Measurements from ENCODE around the gene SUDS3. TPM values are rescaled to one million over a fixed set of nuclear protein-coding genes. Genes with fewer than 3 reads are reported as not detected.

SUDS3 gene
- total and polyA plus RNA-seq, 8 donors, result 10.6 to 26.8 (median 15.0) TPM

DNA sequence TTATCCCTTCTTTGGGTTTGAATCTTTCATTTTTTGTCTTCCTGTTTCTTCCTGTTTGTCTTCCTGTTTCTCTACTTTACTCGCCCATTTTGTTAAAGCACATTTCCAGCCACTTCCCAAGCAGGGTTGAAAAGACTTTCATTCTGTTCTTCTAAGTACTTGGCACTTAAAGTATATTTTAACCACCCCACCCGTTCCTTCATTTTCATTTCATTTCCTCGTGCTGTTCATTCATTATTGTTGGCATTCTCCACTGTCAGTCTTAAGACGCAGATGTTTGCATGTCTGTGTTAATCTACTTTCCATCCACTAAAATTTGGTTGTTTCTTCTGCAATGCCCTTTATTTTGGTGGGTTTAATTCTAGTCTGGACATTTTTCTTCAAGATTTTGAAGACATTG is 49.0 kb downstream of the SUDS3 start:
- TF ChIP-seq, protein P1, sequence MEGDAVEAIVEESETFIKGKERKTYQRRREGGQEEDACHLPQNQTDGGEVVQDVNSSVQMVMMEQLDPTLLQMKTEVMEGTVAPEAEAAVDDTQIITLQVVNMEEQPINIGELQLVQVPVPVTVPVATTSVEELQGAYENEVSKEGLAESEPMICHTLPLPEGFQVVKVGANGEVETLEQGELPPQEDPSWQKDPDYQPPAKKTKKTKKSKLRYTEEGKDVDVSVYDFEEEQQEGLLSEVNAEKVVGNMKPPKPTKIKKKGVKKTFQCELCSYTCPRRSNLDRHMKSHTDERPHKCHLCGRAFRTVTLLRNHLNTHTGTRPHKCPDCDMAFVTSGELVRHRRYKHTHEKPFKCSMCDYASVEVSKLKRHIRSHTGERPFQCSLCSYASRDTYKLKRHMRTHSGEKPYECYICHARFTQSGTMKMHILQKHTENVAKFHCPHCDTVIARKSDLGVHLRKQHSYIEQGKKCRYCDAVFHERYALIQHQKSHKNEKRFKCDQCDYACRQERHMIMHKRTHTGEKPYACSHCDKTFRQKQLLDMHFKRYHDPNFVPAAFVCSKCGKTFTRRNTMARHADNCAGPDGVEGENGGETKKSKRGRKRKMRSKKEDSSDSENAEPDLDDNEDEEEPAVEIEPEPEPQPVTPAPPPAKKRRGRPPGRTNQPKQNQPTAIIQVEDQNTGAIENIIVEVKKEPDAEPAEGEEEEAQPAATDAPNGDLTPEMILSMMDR (IDR thresholded peaks at IDR 0.05), result no peak
- no peak overlapping the region for H3K27ac ChIP-seq
- ATAC-seq (no peak), DNase-seq (no peak), FAIRE-seq (no peak)
- intact Hi-C loops (cut with DNase I), result no loop called here
- H3K4me3 ChIP-seq, result no peak overlapping the region
- WGBS, 2 donors, result 73 to 88% methylated on average over 4 of the region's 4 CpGs
- H3K9me3 ChIP-seq, result no peaks in the 10 kb centered on the region
- H3K27me3 ChIP-seq, result no peaks in the 10 kb centered on the region
- H3K36me3 ChIP-seq, result no peaks in the 10 kb centered on the region
- no peaks in the 10 kb centered on the region for H3K4me1 ChIP-seq

DNA sequence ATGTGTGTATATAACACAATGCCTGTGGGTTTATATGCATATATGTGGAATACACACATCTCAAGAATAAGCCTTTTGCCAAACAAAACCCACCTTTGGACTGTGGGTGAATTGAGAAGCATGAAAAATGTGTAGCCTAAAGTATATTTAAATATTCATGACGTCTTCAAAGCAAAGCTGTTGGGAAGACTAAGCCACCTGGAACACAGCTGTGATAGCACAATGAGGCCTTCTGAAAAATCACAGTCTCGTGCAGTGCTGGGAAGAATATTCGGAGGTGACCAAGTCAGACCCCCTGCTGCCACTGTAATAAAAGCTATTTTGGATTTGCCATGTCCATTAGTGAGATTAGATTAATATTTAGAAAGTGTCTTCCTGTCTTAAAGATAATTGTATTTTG is 51.5 kb downstream of the SUDS3 start:
- TF ChIP-seq, protein P1 (IDR thresholded peaks at IDR 0.05), result no peak
- intact Hi-C loops (cut with DNase I), result no loop called here
- Histone ChIP-seq H3K27me3 (no peaks in the 10 kb centered on the region), H3K27ac (no peak overlapping the region), H3K9me3 (no peaks in the 10 kb centered on the region), H3K4me3 (no peak overlapping the region), H3K4me1 (no peaks in the 10 kb centered on the region), H3K36me3 (no peaks in the 10 kb centered on the region)
- ATAC-seq, result no peak
- no peak for FAIRE-seq
- WGBS, 2 donors, result 89 to 98% methylated on average over 3 of the region's 3 CpGs
- no peak for DNase-seq

DNA sequence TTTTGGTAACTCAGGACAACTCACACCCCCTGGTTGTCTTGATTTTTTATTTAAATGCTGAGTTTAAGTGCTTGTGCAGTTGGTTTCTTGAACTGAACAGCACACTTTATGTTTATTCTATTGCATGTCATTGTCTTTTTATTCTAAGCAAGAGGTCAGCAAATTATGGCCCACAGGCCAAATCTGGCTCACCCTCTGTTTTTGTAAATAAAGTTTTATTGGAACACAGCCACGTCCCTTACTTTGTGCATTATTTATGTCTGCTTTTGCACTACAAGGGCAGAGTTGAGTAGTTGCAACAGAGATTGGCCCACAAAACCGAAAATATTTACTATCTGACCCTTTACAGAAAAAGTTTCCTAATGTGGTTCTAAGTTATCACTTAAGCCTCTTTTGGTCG is 52.3 kb downstream of the SUDS3 start:
- Histone ChIP-seq H3K36me3 (no peaks in the 10 kb centered on the region), H3K9me3 (no peaks in the 10 kb centered on the region)
- TF ChIP-seq, protein P1 (IDR thresholded peaks at IDR 0.05), result no peak

DNA sequence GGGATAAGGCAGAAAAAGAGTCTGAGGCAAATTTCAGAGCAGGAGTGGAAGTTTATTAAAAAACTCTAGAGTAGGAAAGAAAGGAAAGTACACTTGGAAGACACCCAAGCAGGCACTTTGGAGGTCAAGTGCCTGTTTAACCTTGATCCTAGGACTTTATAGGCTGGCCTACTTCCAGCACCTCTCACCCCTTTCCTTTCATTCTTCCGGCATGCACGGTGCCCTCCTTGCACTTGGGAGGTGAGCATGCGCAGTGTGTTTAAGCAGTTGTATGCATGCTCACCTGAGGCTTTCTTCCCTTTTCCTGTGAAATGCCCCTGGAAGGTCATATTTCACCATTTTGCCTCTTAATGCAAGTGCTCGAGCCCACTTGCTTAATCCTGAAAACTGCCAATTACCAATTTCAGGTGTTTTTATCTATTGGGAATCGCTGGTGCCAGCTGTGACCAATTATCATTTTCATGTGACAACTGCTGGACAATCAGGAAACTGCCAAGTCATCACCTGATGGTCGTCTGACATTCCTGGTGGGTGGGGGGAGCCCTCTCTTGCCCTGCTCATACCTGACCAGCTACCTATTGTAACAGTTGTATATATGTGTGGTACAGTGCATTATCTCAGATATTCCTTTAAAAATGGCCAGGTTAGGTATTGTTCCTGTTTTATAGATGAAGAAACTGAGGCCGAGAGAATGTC is 53.5 kb downstream of the SUDS3 start:
- no peaks in the 10 kb centered on the region for H3K4me1 ChIP-seq
- no peak for DNase-seq
- H3K27me3 ChIP-seq, result no peaks in the 10 kb centered on the region
- H3K27ac ChIP-seq, result no peak overlapping the region
- ATAC-seq, result no peak
- 72 to 82% methylated on average over 7 of the region's 7 CpGs for WGBS, 2 donors
- no peak overlapping the region for H3K4me3 ChIP-seq
- FAIRE-seq, result no peak
- no peaks in the 10 kb centered on the region for H3K9me3 ChIP-seq
- no peaks in the 10 kb centered on the region for H3K36me3 ChIP-seq
- intact Hi-C loops (cut with DNase I), result no loop called here
- TF ChIP-seq, protein P1 (IDR thresholded peaks at IDR 0.05), result no peak

More for the DNA sequence above, 52.3 kb downstream of the SUDS3 start:
- Histone ChIP-seq H3K27me3 (no peaks in the 10 kb centered on the region), H3K4me1 (no peaks in the 10 kb centered on the region), H3K4me3 (no peak overlapping the region), H3K27ac (no peak overlapping the region)
- DNase-seq (no peak), ATAC-seq (no peak), FAIRE-seq (no peak)
- intact Hi-C loops (cut with DNase I), result no loop called here
- WGBS, 2 donors, result 92% methylated on average over 3 of the region's 3 CpGs

DNA sequence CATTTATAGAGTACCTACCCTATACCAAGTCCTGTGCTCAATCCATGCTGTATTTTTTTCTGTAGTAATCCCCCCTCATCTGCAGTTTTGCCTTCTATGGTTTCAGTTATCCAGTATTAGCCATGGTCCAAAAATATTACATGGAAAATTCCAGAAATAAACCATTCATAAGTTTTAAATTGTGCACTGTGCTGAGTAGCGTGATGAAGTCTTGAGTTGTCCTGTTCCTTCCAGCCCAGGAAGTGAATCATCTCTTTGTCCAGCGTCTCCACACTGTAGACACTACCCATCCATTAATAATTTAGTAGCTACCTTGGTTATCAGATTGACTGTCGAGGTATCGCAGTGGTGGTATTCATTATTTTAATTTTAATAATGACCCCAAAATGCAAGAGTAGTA is 54.2 kb downstream of the SUDS3 start:
- TF ChIP-seq, protein P1 (IDR thresholded peaks at IDR 0.05), result no peak
- Histone ChIP-seq H3K4me1 (no peaks in the 10 kb centered on the region), H3K4me3 (no peak overlapping the region), H3K36me3 (no peaks in the 10 kb centered on the region), H3K27ac (no peak overlapping the region), H3K9me3 (no peaks in the 10 kb centered on the region), H3K27me3 (no peaks in the 10 kb centered on the region)
- intact Hi-C loops (cut with DNase I), result no loop called here
- WGBS, 2 donors, result 81 to 92% methylated on average over 4 of the region's 4 CpGs
- ATAC-seq (no peak), DNase-seq (no peak), FAIRE-seq (no peak)
